PC-3 (cell line): ENCODE measurements around the gene DYNLL1.

ENCODE experiments used
- CTCF ChIP-seq: fragments of 300-600 bp; sonication (generic); conservative IDR thresholded peaks from 2 replicates; pipeline ENCODE4 v1.5.1; 2017; ENCODE audit warnings: antibody characterized with exemption, low read depth, mild to moderate bottlenecking, low read length
- EZH2 ChIP-seq: fragments of 300-600 bp; sonication (generic); IDR thresholded peaks from one replicate; pipeline ENCODE4 v1.6.1; 2017; ENCODE audit warnings: antibody characterized with exemption, mild to moderate bottlenecking, low read length; ENCODE audit not compliant: unreplicated experiment

GRCh38 chr12:120495186-120495730 lies 655 bp upstream of the DYNLL1 start:
- no peak for TF ChIP-seq CTCF
- no peak for TF ChIP-seq EZH2
